ENCODE data around the gene LRP8. TPM values are rescaled to one million over a fixed set of nuclear protein-coding genes. Genes with fewer than 3 reads are reported as not detected.

LRP8 gene
- polyA plus RNA-seq (2011; rRNA removed) (46.1 and 57.4 TPM in 2 replicates), polyA plus RNA-seq (2017; fragmentation: RNase III; extraction: RNeasy Plus Mini Kit Qiagen cat#74134 plus additional on column Dnase treatment) (25.8 to 32.6 TPM (median 26.4 TPM) in 3 replicates), polyA minus RNA-seq (2011; rRNA and poly(A)+ RNA removed) (111 TPM in 2 replicates)
- 53.7 and 62.6 TPM in 2 replicates for polyA plus RNA-seq (2012; cell fraction: cytosol; rRNA removed)
- polyA plus RNA-seq (2012; cell fraction: nucleus; rRNA removed) = 172 and 183 TPM in 2 replicates

GRCh38 chr1:53328009-53328461, at the start of gene LRP8:
Gene LRP8 (minus strand): TSS chr1:53328070. CDS start chr1:53327912, 158 bp downstream.
- DNase-seq (ENCODE audit: low read depth in 1 of 2, low spot score in 1 of 2) (peak; percentile 53 to 60), FAIRE-seq (no peak), ATAC-seq (peak; percentile 17 to 46; a peak in 5 of 6 replicates)
- WGBS (ENCODE audit: missing lambda C conversion rate) = 13% methylated on average over 3 of the region's 47 CpGs
- peak within 1 kb of the TSS; percentile 95 to 99 for H3K27ac ChIP-seq
- H3K4me1 ChIP-seq = peaks cover 19% of the 10 kb centered on the region
- H3K9me3 ChIP-seq = no peaks in the 10 kb centered on the region
- POLR2A ChIA-PET = no interaction called here
- TF ChIP-seq POLR2A (IDR thresholded peaks at IDR 0.05; ENCODE audit: low read length) (0 out of 2 replicates have a peak, but pooled peaks have one; percentile 14), ZFP36 (IDR thresholded peaks at IDR 0.05; ENCODE audit: borderline replicate concordance, partially characterized antibody) (peak; percentile 93), TP53 (CRISPR knock-in tag; IDR thresholded peaks at IDR 0.05) (no peak)
- TF ChIP-seq, protein P1, sequence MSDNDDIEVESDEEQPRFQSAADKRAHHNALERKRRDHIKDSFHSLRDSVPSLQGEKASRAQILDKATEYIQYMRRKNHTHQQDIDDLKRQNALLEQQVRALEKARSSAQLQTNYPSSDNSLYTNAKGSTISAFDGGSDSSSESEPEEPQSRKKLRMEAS (IDR thresholded peaks at IDR 0.05) = peak; percentile 36; the same call in 1 of the 2 replicates
- H3K4me3 ChIP-seq = peak within 1 kb of the TSS; percentile 100
- peak within 1 kb of the TSS; percentile 97 for H3K4me2 ChIP-seq
- CTCF ChIA-PET = no interaction called here

GRCh38 chr1:53377438-53377841, 49.6 kb upstream of the LRP8 start:
- no peak for DNase-seq (ENCODE audit: low read depth in 1 of 2, low spot score in 1 of 2)
- WGBS (ENCODE audit: missing lambda C conversion rate) = 85% methylated on average over 8 of the region's 13 CpGs
- no peak overlapping the region for H3K4me2 ChIP-seq
- H3K4me1 ChIP-seq = peaks cover 10% of the 10 kb centered on the region; the same call in 2 of the 3 replicates
- H3K4me3 ChIP-seq = no peak overlapping the region
- no peak for TF ChIP-seq EHMT2 (IDR thresholded peaks at IDR 0.05; ENCODE audit: low read depth)
- TF ChIP-seq, protein P2, sequence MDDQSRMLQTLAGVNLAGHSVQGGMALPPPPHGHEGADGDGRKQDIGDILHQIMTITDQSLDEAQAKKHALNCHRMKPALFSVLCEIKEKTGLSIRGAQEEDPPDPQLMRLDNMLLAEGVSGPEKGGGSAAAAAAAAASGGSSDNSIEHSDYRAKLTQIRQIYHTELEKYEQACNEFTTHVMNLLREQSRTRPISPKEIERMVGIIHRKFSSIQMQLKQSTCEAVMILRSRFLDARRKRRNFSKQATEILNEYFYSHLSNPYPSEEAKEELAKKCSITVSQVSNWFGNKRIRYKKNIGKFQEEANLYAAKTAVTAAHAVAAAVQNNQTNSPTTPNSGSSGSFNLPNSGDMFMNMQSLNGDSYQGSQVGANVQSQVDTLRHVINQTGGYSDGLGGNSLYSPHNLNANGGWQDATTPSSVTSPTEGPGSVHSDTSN (IDR thresholded peaks at IDR 0.05) = no peak
- TF ChIP-seq ESRRA (IDR thresholded peaks at IDR 0.05; ENCODE audit: borderline replicate concordance, low read length) = no peak
- TF ChIP-seq POLR2A (IDR thresholded peaks at IDR 0.05; ENCODE audit: low read length) = no peak
- TF ChIP-seq, protein P3, sequence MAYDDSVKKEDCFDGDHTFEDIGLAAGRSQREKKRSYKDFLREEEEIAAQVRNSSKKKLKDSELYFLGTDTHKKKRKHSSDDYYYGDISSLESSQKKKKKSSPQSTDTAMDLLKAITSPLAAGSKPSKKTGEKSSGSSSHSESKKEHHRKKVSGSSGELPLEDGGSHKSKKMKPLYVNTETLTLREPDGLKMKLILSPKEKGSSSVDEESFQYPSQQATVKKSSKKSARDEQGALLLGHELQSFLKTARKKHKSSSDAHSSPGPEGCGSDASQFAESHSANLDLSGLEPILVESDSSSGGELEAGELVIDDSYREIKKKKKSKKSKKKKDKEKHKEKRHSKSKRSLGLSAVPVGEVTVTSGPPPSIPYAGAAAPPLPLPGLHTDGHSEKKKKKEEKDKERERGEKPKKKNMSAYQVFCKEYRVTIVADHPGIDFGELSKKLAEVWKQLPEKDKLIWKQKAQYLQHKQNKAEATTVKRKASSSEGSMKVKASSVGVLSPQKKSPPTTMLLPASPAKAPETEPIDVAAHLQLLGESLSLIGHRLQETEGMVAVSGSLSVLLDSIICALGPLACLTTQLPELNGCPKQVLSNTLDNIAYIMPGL (CRISPR knock-in tag; IDR thresholded peaks at IDR 0.05; ENCODE audit: borderline replicate concordance) = no peak
- CTCF ChIA-PET = interaction anchor here (1.6 kb wide), 1 partner anchor 16 kb away, joined by 10 read pairs; no protein-coding TSS in a partner anchor
- no peak for FAIRE-seq
- POLR2A ChIA-PET = no interaction called here
- H3K27ac ChIP-seq = no peak overlapping the region
- no peak for ATAC-seq
- H3K9me3 ChIP-seq = no peaks in the 10 kb centered on the region

GRCh38 chr1:53376742-53377437, 49.0 kb upstream of the LRP8 start:
- H3K4me2 ChIP-seq = no peak overlapping the region
- H3K27ac ChIP-seq = no peak overlapping the region
- ATAC-seq (no peak), FAIRE-seq (no peak), DNase-seq (ENCODE audit: low read depth in 1 of 2, low spot score in 1 of 2) (no peak)
- TF ChIP-seq CBX2 (IDR thresholded peaks at IDR 0.05; ENCODE audit: borderline replicate concordance, low read depth) = no peak
- no peak for TF ChIP-seq BHLHE40 (IDR thresholded peaks at IDR 0.05; ENCODE audit: low read depth, low read length)
- TF ChIP-seq, protein P3 (CRISPR knock-in tag; IDR thresholded peaks at IDR 0.05; ENCODE audit: borderline replicate concordance) = no peak
- TF ChIP-seq REST (IDR thresholded peaks at IDR 0.05) = no peak
- TF ChIP-seq FOXS1 (CRISPR knock-in tag; IDR thresholded peaks at IDR 0.05) = no peak
- TF ChIP-seq ZSCAN20 (CRISPR knock-in tag; IDR thresholded peaks at IDR 0.05) = no peak
- no peak for TF ChIP-seq RFX5 (IDR thresholded peaks at IDR 0.05)
- TF ChIP-seq MAZ (IDR thresholded peaks at IDR 0.05; ENCODE audit: borderline replicate concordance, low read depth, low read length) = no peak
- TF ChIP-seq ZC3H11A (IDR thresholded peaks at IDR 0.05) = no peak
- TF ChIP-seq JUNB (IDR thresholded peaks at IDR 0.05) = no peak
- no peak for TF ChIP-seq ZNF302 (CRISPR knock-in tag; IDR thresholded peaks at IDR 0.05)
- H3K4me1 ChIP-seq = peaks cover 5% of the 10 kb centered on the region; the same call in 1 of the 3 replicates
- POLR2A ChIA-PET = no interaction called here
- WGBS (ENCODE audit: missing lambda C conversion rate) = 81% methylated on average over 11 of the region's 14 CpGs
- no peaks in the 10 kb centered on the region for H3K9me3 ChIP-seq
- H3K4me3 ChIP-seq = no peak overlapping the region
- CTCF ChIA-PET = interaction anchor here (3.5 kb wide), 1 partner anchor 16 kb away, joined by 14 read pairs; no protein-coding TSS in a partner anchor
